Measurements from ENCODE around the gene PHETA1.

- TF ChIP-seq, protein P1, sequence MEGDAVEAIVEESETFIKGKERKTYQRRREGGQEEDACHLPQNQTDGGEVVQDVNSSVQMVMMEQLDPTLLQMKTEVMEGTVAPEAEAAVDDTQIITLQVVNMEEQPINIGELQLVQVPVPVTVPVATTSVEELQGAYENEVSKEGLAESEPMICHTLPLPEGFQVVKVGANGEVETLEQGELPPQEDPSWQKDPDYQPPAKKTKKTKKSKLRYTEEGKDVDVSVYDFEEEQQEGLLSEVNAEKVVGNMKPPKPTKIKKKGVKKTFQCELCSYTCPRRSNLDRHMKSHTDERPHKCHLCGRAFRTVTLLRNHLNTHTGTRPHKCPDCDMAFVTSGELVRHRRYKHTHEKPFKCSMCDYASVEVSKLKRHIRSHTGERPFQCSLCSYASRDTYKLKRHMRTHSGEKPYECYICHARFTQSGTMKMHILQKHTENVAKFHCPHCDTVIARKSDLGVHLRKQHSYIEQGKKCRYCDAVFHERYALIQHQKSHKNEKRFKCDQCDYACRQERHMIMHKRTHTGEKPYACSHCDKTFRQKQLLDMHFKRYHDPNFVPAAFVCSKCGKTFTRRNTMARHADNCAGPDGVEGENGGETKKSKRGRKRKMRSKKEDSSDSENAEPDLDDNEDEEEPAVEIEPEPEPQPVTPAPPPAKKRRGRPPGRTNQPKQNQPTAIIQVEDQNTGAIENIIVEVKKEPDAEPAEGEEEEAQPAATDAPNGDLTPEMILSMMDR (IDR thresholded peaks at IDR 0.05), result no peak
- no peak for TF ChIP-seq POLR2A (IDR thresholded peaks at IDR 0.05)
These were observed 25.6 kb upstream of the PHETA1 start for GRCh38 chr12:111394480-111394879.

Data from uterus (tissue), 2 donors.